ENCODE data around the gene NAGPA.

GRCh38 chr16:5041600-5042133 is 7.9 kb upstream of the NAGPA start:
- no peak for TF ChIP-seq GATA2 (CRISPR knock-in tag; IDR thresholded peaks at IDR 0.05)
- TF ChIP-seq EP300 (IDR thresholded peaks at IDR 0.05; ENCODE audit: borderline replicate concordance in 1 of 2, low read depth in 1 of 2, low read length in 1 of 2), result no peak
- no peak for TF ChIP-seq CHD2 (IDR thresholded peaks at IDR 0.05; ENCODE audit: low read length, partially characterized antibody)
- no peak for TF ChIP-seq MAX (IDR thresholded peaks at IDR 0.05; ENCODE audit: low read depth)
- TF ChIP-seq CTCF (IDR thresholded peaks at IDR 0.05), result no peak
- TF ChIP-seq IRF3 (IDR thresholded peaks at IDR 0.05; ENCODE audit: low read depth, low read length), result no peak

Measured in SK-N-SH (cell line).